Smooth muscle cell (in vitro differentiated cells): ENCODE data around the gene ZSCAN32. TPM values are rescaled to one million over a fixed set of nuclear protein-coding genes. Genes with fewer than 3 reads are reported as not detected.

Experiments used
- DNase-seq: peaks from one replicate; lab custom pipeline; 2025; ENCODE audit not compliant: unreplicated experiment; lab: John Stamatoyannopoulos, UW
- H2AFZ ChIP-seq: fragments of 200-600 bp; sonication (generic); 2 replicates; pipeline ENCODE4 v1.6.0; 2016; ENCODE audit warnings: antibody characterized with exemption, low read depth, mild to moderate bottlenecking
- H3F3A ChIP-seq: fragments of 200-600 bp; sonication (generic); 2 replicates; pipeline ENCODE4 v1.6.0; 2017; ENCODE audit warnings: antibody characterized with exemption, low read depth
- H3K27ac ChIP-seq: fragments of 200-600 bp; sonication (generic); 2 replicates; pipeline ENCODE4 v1.5.1; 2016; ENCODE audit warnings: low read depth, mild to moderate bottlenecking
- H3K27me3 ChIP-seq: fragments of 200-600 bp; sonication (generic); 2 replicates; pipeline ENCODE4 v1.6.1; 2016; ENCODE audit warnings: low read depth, mild to moderate bottlenecking
- H3K36me3 ChIP-seq: fragments of 200-600 bp; sonication (generic); 2 replicates; pipeline ENCODE4 v1.5.1; 2016; ENCODE audit warnings: low read depth
- H3K4me1 ChIP-seq: fragments of 200-600 bp; sonication (generic); 2 replicates; pipeline ENCODE4 v1.5.1; 2016; ENCODE audit warnings: low read depth
- H3K4me2 ChIP-seq: fragments of 200-600 bp; sonication (generic); 2 replicates; pipeline ENCODE4 v1.6.0; 2016; ENCODE audit warnings: mild to moderate bottlenecking
- H3K4me3 ChIP-seq: fragments of 200-600 bp; sonication (generic); 2 replicates; pipeline ENCODE4 v1.5.1; 2016; ENCODE audit warnings: mild to moderate bottlenecking
- H3K79me2 ChIP-seq: fragments of 200-600 bp; sonication (generic); 2 replicates; pipeline ENCODE4 v1.6.0; 2016; ENCODE audit warnings: low read depth, mild to moderate bottlenecking
- H3K9ac ChIP-seq: fragments of 200-600 bp; sonication (generic); 2 replicates; pipeline ENCODE4 v1.6.0; 2016; ENCODE audit warnings: low read depth
- H3K9me3 ChIP-seq: fragments of 200-600 bp; sonication (generic); replicated peaks from 2 replicates; pipeline ENCODE4 v1.5.1; 2016; ENCODE audit warnings: low read depth
- H4K20me1 ChIP-seq: fragments of 200-600 bp; sonication (generic); 2 replicates; pipeline ENCODE4 v1.6.0; 2016; ENCODE audit warnings: low read depth
- WGBS: methylation state at CpG from one replicate; pipeline ENCODE4 v1.1.7; 2016; ENCODE audit warnings: low lambda C conversion rate; 5-methylcytosine and 5-hydroxymethylcytosine counted together
- polyA plus RNA-seq: library from polyadenylated mRNA; unstranded; fragments of >200 nt; fragmentation: Nextera tagmentation; extraction: Ambion mirVana; gene quantifications from 2 replicates; pipeline ENCODE4 v1.2.1, GENCODE V29; 2016
- total RNA-seq: library from RNA; depleted of rRNA; stranded (reverse); fragments of >200 nt; gene quantifications from 2 replicates; pipeline ENCODE4 v1.2.3, GENCODE V29; 2014
- TF ChIP-seq, protein P1 (sequence below): fragments of 200-600 bp; sonication (generic); IDR thresholded peaks from 2 replicates; pipeline ENCODE4 v1.5.1; 2017; ENCODE audit warnings: borderline replicate concordance, mild to moderate bottlenecking, antibody characterized with exemption; ENCODE audit not compliant: insufficient read depth, poor library complexity, severe bottlenecking

Gene ZSCAN32
- total and polyA plus RNA-seq, 2 experiments from 2014 or later = 7.4 to 13.5 TPM

DNA sequence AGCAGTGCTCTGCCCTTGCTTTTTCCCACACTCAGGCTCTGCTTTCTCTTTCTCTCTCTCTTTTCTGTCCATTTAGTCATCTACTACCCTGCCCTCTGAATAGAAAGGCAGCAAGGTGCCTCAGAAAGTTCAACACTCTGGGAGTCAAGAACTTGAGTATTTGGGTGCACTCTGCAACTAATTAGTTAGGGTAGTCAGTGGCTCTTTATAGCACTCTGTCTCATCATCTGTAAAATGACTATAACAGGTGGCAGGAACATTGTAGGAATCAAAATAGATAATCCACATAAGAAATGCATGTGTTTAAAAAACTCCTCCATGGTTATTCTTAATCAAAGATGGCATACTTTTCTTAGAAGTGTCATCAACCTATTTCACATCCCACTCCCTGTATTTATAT, 37.9 kb downstream of the ZSCAN32 start:
- H3K27ac ChIP-seq = no peak overlapping the region
- DNase-seq = no peak
- H3K4me2 ChIP-seq = no peak overlapping the region
- H2AFZ ChIP-seq = no peak overlapping the region
- no peaks in the 10 kb centered on the region for H3K79me2 ChIP-seq
- no peaks in the 10 kb centered on the region for H4K20me1 ChIP-seq
- no peaks in the 10 kb centered on the region for H3F3A ChIP-seq
- no peaks in the 10 kb centered on the region for H3K4me1 ChIP-seq
- no peak overlapping the region for H3K4me3 ChIP-seq
- no peaks in the 10 kb centered on the region for H3K36me3 ChIP-seq
- no peak overlapping the region for H3K9ac ChIP-seq
- TF ChIP-seq, protein P1, sequence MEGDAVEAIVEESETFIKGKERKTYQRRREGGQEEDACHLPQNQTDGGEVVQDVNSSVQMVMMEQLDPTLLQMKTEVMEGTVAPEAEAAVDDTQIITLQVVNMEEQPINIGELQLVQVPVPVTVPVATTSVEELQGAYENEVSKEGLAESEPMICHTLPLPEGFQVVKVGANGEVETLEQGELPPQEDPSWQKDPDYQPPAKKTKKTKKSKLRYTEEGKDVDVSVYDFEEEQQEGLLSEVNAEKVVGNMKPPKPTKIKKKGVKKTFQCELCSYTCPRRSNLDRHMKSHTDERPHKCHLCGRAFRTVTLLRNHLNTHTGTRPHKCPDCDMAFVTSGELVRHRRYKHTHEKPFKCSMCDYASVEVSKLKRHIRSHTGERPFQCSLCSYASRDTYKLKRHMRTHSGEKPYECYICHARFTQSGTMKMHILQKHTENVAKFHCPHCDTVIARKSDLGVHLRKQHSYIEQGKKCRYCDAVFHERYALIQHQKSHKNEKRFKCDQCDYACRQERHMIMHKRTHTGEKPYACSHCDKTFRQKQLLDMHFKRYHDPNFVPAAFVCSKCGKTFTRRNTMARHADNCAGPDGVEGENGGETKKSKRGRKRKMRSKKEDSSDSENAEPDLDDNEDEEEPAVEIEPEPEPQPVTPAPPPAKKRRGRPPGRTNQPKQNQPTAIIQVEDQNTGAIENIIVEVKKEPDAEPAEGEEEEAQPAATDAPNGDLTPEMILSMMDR = no peak
- no peaks in the 10 kb centered on the region for H3K9me3 ChIP-seq
- no peaks in the 10 kb centered on the region for H3K27me3 ChIP-seq

DNA sequence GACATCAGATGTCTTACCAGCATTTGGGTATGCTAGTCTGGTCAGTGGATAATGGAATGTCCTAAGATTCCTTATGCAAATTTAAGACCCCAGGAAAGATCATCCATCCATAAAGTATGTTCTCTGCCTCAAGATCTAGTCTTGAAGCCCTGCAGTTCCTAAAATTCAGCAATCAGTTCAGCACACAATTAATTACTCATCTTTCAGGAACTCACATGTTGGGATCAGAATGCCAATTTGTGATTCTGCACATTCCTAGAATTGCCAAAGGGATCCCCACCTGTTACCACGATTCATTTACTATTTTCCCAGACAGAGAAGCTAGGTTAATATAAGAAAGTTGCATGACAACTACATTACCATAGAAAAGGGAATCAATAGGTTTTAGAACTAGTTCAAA, 41.9 kb downstream of the ZSCAN32 start:
- no peaks in the 10 kb centered on the region for H3K79me2 ChIP-seq
- no peak overlapping the region for H3K9ac ChIP-seq
- no peak overlapping the region for H3K4me3 ChIP-seq
- H4K20me1 ChIP-seq = no peaks in the 10 kb centered on the region
- no peak overlapping the region for H3K27ac ChIP-seq
- no peak overlapping the region for H2AFZ ChIP-seq
- TF ChIP-seq, protein P1 = no peak
- H3K27me3 ChIP-seq = no peaks in the 10 kb centered on the region
- H3K9me3 ChIP-seq = no peaks in the 10 kb centered on the region
- no peak overlapping the region for H3K4me2 ChIP-seq
- H3K36me3 ChIP-seq = no peaks in the 10 kb centered on the region
- H3K4me1 ChIP-seq = no peaks in the 10 kb centered on the region
- no peaks in the 10 kb centered on the region for H3F3A ChIP-seq
- no peak for DNase-seq
- 29% methylated on average over 1 of the region's 1 CpG for WGBS

DNA sequence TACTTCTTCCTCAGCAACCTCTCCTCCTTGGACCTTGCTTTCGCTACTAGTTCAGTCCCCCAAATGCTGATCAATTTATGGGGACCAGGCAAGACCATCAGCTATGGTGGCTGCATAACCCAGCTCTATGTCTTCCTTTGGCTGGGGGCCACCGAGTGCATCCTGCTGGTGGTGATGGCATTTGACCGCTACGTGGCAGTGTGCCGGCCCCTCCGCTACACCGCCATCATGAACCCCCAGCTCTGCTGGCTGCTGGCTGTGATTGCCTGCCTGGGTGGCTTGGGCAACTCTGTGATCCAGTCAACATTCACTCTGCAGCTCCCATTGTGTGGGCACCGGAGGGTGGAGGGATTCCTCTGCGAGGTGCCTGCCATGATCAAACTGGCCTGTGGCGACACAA, 44.7 kb downstream of the ZSCAN32 start:
- 89% methylated on average over 10 of the region's 10 CpGs for WGBS
- no peaks in the 10 kb centered on the region for H3F3A ChIP-seq
- TF ChIP-seq, protein P1 = no peak
- no peaks in the 10 kb centered on the region for H4K20me1 ChIP-seq
- H3K4me1 ChIP-seq = no peaks in the 10 kb centered on the region
- no peaks in the 10 kb centered on the region for H3K9me3 ChIP-seq
- H3K27me3 ChIP-seq = no peaks in the 10 kb centered on the region
- H3K9ac ChIP-seq = no peak overlapping the region
- no peak overlapping the region for H3K4me3 ChIP-seq
- no peak overlapping the region for H3K4me2 ChIP-seq
- no peaks in the 10 kb centered on the region for H3K36me3 ChIP-seq
- H3K79me2 ChIP-seq = no peaks in the 10 kb centered on the region
- no peak overlapping the region for H2AFZ ChIP-seq
- DNase-seq = no peak
- no peak overlapping the region for H3K27ac ChIP-seq

DNA sequence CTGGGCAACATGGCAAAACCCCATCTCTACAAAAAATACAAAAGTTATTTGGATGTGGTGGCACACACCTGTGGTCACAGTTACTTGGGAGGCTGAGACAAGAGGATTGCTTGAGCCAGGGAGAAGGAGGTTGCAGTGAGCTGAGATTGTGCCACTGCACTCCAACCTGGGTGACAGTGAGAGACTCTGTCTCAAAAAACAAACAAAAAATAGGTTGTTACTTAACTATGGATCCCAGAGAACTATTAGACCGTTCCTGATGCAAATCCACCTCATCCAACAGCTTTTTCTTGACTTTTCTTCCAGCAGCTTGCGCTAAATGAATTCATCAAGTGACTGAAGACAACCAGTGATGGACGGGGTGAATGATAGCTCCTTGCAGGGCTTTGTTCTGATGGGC, 45.2 kb downstream of the ZSCAN32 start, which contains the start of gene OR2C1:
Gene OR2C1 (plus strand): TSS at position 301 of the 400 bp plus-strand sequence. CDS start 52 bp downstream, at position 353.
- H3K27me3 ChIP-seq = no peaks in the 10 kb centered on the region
- 83% methylated on average over 3 of the region's 3 CpGs for WGBS
- H3F3A ChIP-seq = no peaks in the 10 kb centered on the region
- H4K20me1 ChIP-seq = no peaks in the 10 kb centered on the region
- no peak within 1 kb of the TSS for H3K4me3 ChIP-seq
- no peak within 1 kb of the TSS for H3K27ac ChIP-seq
- H3K4me1 ChIP-seq = no peaks in the 10 kb centered on the region
- no peaks in the 10 kb centered on the region for H3K9me3 ChIP-seq
- no peak for DNase-seq
- no peaks in the 10 kb centered on the region for H3K36me3 ChIP-seq
- H3K79me2 ChIP-seq = no peaks in the 10 kb centered on the region
- no peak within 1 kb of the TSS for H2AFZ ChIP-seq
- no peak within 1 kb of the TSS for H3K4me2 ChIP-seq
- TF ChIP-seq, protein P1 = no peak
- no peak within 1 kb of the TSS for H3K9ac ChIP-seq
